ENCODE results near the gene EXOSC7.
"Not testable (repeated sequence)": the region's sequence is repeated elsewhere in the genome, so short reads cannot be mapped to it uniquely, and the experiment has no call there.

Gene EXOSC7

GRCh38 chr3:44962621-44963393 lies 13.2 kb upstream of the EXOSC7 start:
- DNase-seq, result no peak

GRCh38 chr3:44963571-44964325 lies 12.3 kb upstream of the EXOSC7 start:
- no peak for DNase-seq

- DNase-seq, result no peak
These were observed 10.9 kb upstream of the EXOSC7 start for GRCh38 chr3:44965165-44965564.

GRCh38 chr3:44966795-44967278 lies 9.2 kb upstream of the EXOSC7 start:
- no peak for DNase-seq

GRCh38 chr3:44968447-44968858 lies 7.6 kb upstream of the EXOSC7 start:
- DNase-seq, result no peak

- DNase-seq, result no peak
These were observed 6.8 kb upstream of the EXOSC7 start for GRCh38 chr3:44969154-44969827.

GRCh38 chr3:44969828-44970179 lies 6.2 kb upstream of the EXOSC7 start:
- DNase-seq, result no peak

GRCh38 chr3:44970926-44971490 lies 5.0 kb upstream of the EXOSC7 start:
- no peak for DNase-seq

GRCh38 chr3:44974416-44974815 lies 1.6 kb upstream of the EXOSC7 start:
- DNase-seq, result no peak

GRCh38 chr3:44981220-44981619 lies 5.2 kb downstream of the EXOSC7 start:
- no peak for DNase-seq

GRCh38 chr3:44981751-44982150 lies 5.7 kb downstream of the EXOSC7 start:
- DNase-seq, result no peak

- no peak for DNase-seq
These were observed 6.8 kb downstream of the EXOSC7 start for GRCh38 chr3:44982817-44983216.

GRCh38 chr3:44983484-44983941 lies 7.5 kb downstream of the EXOSC7 start:
- DNase-seq, result no peak

GRCh38 chr3:44984335-44984734 lies 8.3 kb downstream of the EXOSC7 start:
- no peak for DNase-seq

- DNase-seq, result not testable (repeated sequence)
These were observed 10.3 kb downstream of the EXOSC7 start for GRCh38 chr3:44986330-44986729.

GRCh38 chr3:44987332-44987731 lies 11.3 kb downstream of the EXOSC7 start:
- DNase-seq, result no peak

- no peak for DNase-seq
These were observed 12.0 kb downstream of the EXOSC7 start for GRCh38 chr3:44988073-44988472.

- DNase-seq, result no peak
These were observed 13.1 kb downstream of the EXOSC7 start for GRCh38 chr3:44989141-44989540.

GRCh38 chr3:44989636-44990373 lies 13.8 kb downstream of the EXOSC7 start:
- DNase-seq, result no peak

GRCh38 chr3:44991326-44991725 lies 15.3 kb downstream of the EXOSC7 start:
- DNase-seq, result no peak

GRCh38 chr3:44992555-44993470 lies 16.8 kb downstream of the EXOSC7 start:
- no peak for DNase-seq

All from islet precursor cell (in vitro differentiated cells).